HepG2 (cell line): ENCODE results near the gene EAF1. TPM values are rescaled to one million over a fixed set of nuclear protein-coding genes. Genes with fewer than 3 reads are reported as not detected.

Experiments
- ARID5B ChIP-seq: IDR thresholded peaks from 2 replicates; pipeline ENCODE4 v1.4.0; 2020; ENCODE audit warnings: mild to moderate bottlenecking, missing genetic modification reagents
- KDM5A ChIP-seq: fragments of 200-600 bp; sonication (generic); IDR thresholded peaks from 2 replicates; pipeline ENCODE4 v1.7.0; 2018; ENCODE audit warnings: antibody characterized with exemption, mild to moderate bottlenecking, low read length, borderline replicate concordance
- NPAS2 ChIP-seq: sonication (generic); formaldehyde crosslinking; IDR thresholded peaks from 2 replicates; pipeline ENCODE4 v1.8.0; 2022; ENCODE audit warnings: mild to moderate bottlenecking, missing genetic modification reagents, borderline replicate concordance
- POLR2A ChIP-seq, 2 experiments: IDR thresholded peaks; 2 replicates each; pipeline ENCODE4 v1.6.1; 2011; ENCODE audit warnings: low read depth in 2 of 2, low read length in 2 of 2, mild to moderate bottlenecking in 1 of 2, moderate library complexity in 1 of 2; ENCODE audit not compliant: insufficient read depth in 1 of 2
- TAF1 ChIP-seq: sonication (generic); formaldehyde crosslinking; IDR thresholded peaks from 2 replicates; pipeline ENCODE4 v1.4.0; 2020; ENCODE audit warnings: missing genetic modification reagents
- TGIF2 ChIP-seq: IDR thresholded peaks from 2 replicates; pipeline ENCODE4 v1.6.1; 2016; ENCODE audit warnings: control low read depth, missing compliant biosample characterization
- ZNF275 ChIP-seq: sonication (generic); formaldehyde crosslinking; IDR thresholded peaks from 2 replicates; pipeline ENCODE4 v1.8.0; 2022; ENCODE audit warnings: missing genetic modification reagents, mild to moderate bottlenecking, inconsistent platforms, borderline replicate concordance
- ZSCAN12 ChIP-seq: sonication (generic); formaldehyde crosslinking; IDR thresholded peaks from 2 replicates; pipeline ENCODE4 v1.9.0; 2021; ENCODE audit warnings: mild to moderate bottlenecking, missing genetic modification reagents
- polyA plus RNA-seq, 8 experiments: library from polyadenylated mRNA; depleted of rRNA in 3 of 8; stranded (reverse) in 7 of 8; unstranded in 1 of 8; fragments of >200 nt; fragmentation: Illumina TruSeq in 4 of 8; extraction: Trizol in 4 of 8; gene quantifications; 2 replicates each; pipeline versions ENCODE4 v1.2.1 to v1.2.3, GENCODE V29; 2011 to 2016; ENCODE audit warnings: low read depth in 4 of 8, missing spikeins in 1 of 8, mixed read lengths in 1 of 8; ENCODE audit not compliant: insufficient read depth in 1 of 8
- total RNA-seq, 5 experiments: library from RNA; depleted of rRNA; stranded (reverse); fragments of >200 nt; fragmentation: Illumina TruSeq; extraction: Trizol; gene quantifications; 2 replicates each; pipeline ENCODE4 v1.2.3, GENCODE V29; 2016; ENCODE audit warnings: low read depth in 1 of 5

Gene EAF1
- total and polyA plus RNA-seq, 2 of the 13 experiments (the other 11 are each of a cell fraction or from before 2014, with no cell fraction given): 8.1 to 30.0 TPM

- TF ChIP-seq ARID5B (0 out of 2 replicates have a peak, but pooled peaks have one; percentile 19), TAF1 (CRISPR knock-in tag) (peak; percentile 68; the same call in 1 of the 2 replicates), TGIF2 (CRISPR knock-in tag) (peak; percentile 29; the same call in 1 of the 2 replicates), ZNF275 (CRISPR knock-in tag) (no peak; the same call in 1 of the 2 replicates), NPAS2 (no peak), ZSCAN12 (CRISPR knock-in tag) (peak; percentile 30; the same call in 1 of the 2 replicates), POLR2A (IDR thresholded peaks at IDR 0.05; ENCODE audit: insufficient read depth in 1 of 2, low read depth in 2 of 2, low read length in 2 of 2) (peak; percentile 68 to 74), KDM5A (peak; percentile 94)
These were observed at the start of gene EAF1, which contains the start of gene METTL6 (continued) for GRCh38 chr3:15427182-15427880.
